Coronary artery (tissue), 2 donors: ENCODE measurements around the gene FXR2.

Experiments
- DNase-seq: peaks from one replicate; pipeline ENCODE4 v3.0.0-alpha.2; 2017; ENCODE audit warnings: low spot score
- H3K27ac ChIP-seq, 2 donors: fragments of 200-600 bp; sonication (generic); one replicate each; pipeline ENCODE4 v1.5.1; 2016 to 2019
- H3K4me3 ChIP-seq: fragments of 200-600 bp; sonication (generic); 2 replicates; pipeline ENCODE4 v1.5.1; 2016; ENCODE audit warnings: mild to moderate bottlenecking, moderate library complexity
- TF ChIP-seq, protein P1 (sequence below): fragments of 200-600 bp; sonication (generic); IDR thresholded peaks from one replicate; pipeline ENCODE4 v1.5.1; 2019; ENCODE audit warnings: antibody characterized with exemption

Gene FXR2

DNA sequence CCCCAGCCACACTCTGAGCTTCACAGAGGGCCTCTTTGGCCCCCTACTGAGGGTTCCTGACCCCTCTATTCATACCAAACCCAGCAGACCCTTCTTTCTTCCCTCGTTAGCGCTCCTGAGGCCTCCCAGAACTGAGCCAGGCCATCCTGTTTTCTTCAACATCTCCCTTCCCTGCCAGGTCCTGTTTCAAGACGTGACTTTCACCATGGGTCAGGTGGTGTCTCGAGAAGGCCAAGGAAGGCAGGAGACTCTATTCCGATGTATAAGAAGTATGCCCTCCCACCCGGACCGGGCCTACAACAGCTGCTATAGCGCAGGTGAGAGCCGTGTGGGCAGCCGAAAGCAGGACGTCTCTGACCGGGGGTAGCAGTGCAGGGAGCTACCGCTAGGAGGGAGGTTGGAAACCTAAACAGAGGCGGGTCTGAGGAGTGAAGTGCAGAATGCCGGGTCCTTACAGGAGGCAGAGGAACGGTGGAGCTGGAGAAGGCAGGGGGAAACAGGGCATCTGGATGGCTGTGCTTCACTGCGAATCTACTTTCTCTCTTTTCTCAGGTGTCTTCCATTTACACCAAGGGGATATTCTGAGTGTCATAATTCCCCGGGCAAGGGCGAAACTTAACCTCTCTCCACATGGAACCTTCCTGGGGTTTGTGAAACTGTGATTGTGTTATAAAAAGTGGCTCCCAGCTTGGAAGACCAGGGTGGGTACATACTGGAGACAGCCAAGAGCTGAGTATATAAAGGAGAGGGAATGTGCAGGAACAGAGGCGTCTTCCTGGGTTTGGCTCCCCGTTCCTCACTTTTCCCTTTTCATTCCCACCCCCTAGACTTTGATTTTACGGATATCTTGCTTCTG is 54.3 kb downstream of the FXR2 start:
- Histone ChIP-seq H3K4me3 (peak overlapping the region; percentile 95), H3K27ac (peak overlapping the region; percentile 91 to 98)
- DNase-seq = no peak
- TF ChIP-seq, protein P1, sequence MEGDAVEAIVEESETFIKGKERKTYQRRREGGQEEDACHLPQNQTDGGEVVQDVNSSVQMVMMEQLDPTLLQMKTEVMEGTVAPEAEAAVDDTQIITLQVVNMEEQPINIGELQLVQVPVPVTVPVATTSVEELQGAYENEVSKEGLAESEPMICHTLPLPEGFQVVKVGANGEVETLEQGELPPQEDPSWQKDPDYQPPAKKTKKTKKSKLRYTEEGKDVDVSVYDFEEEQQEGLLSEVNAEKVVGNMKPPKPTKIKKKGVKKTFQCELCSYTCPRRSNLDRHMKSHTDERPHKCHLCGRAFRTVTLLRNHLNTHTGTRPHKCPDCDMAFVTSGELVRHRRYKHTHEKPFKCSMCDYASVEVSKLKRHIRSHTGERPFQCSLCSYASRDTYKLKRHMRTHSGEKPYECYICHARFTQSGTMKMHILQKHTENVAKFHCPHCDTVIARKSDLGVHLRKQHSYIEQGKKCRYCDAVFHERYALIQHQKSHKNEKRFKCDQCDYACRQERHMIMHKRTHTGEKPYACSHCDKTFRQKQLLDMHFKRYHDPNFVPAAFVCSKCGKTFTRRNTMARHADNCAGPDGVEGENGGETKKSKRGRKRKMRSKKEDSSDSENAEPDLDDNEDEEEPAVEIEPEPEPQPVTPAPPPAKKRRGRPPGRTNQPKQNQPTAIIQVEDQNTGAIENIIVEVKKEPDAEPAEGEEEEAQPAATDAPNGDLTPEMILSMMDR = peak; percentile 7

DNA sequence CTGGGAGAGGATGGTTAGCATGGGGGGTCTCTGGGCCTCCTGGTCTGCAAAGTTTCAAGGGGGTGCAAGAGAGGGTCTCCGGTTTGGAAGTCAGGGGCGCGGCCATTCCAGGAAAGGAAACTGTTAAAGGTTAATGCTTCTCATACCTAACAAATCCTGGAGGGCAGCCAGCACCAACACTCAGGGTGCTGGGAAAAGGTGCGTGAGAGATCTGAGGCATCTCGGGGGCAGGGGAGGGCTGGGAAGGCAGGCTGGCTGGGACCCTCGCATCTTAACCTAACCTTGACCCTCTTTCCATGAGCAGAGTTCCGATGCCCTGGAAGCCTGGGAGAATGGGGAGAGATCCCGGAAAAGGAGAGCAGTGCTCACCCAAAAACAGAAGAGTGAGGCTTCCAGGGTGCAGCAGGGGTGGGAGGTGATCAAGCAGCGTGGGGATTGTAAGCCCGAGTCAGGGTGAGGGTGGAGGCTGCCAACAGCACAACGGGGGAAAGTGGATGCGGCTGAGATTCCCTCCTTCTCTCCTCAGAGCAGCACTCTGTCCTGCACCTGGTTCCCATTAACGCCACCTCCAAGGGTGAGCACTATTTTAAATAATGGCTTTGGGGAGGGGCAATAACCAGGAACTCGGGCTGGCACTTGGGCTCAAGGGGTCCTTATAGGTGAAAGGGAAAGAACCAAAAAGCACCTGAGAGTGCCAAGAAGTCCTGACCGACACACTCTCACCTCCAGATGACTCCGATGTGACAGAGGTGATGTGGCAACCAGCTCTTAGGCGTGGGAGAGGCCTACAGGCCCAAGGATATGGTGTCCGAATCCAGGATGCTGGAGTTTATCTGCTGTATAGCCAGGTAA is 55.2 kb downstream of the FXR2 start:
- Histone ChIP-seq H3K27ac (peak overlapping the region; percentile 91 to 98), H3K4me3 (peak overlapping the region; percentile 95)
- no peak for DNase-seq
- TF ChIP-seq, protein P1 = no peak

DNA sequence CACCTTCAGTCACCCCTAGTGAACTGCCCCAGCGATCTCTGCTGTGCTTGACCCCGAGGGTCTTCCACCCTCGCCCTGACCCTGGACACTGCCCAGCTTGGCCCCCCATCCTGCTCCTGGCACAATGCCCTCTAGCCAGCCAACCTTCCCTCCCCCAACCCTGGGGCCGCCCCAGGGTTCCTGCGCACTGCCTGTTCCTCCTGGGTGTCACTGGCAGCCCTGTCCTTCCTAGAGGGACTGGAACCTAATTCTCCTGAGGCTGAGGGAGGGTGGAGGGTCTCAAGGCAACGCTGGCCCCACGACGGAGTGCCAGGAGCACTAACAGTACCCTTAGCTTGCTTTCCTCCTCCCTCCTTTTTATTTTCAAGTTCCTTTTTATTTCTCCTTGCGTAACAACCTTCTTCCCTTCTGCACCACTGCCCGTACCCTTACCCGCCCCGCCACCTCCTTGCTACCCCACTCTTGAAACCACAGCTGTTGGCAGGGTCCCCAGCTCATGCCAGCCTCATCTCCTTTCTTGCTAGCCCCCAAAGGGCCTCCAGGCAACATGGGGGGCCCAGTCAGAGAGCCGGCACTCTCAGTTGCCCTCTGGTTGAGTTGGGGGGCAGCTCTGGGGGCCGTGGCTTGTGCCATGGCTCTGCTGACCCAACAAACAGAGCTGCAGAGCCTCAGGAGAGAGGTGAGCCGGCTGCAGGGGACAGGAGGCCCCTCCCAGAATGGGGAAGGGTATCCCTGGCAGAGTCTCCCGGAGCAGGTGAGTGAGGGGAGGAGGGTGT is 56.0 kb downstream of the FXR2 start, which contains the start of gene TNFSF13:
TNFSF13 (plus strand) TSS at position 207 of the 776 bp plus-strand sequence; CDS start at position 497, 290 bp downstream.
- Histone ChIP-seq H3K27ac (peak within 1 kb of the TSS; percentile 91 to 98), H3K4me3 (peak within 1 kb of the TSS; percentile 95)
- no peak for DNase-seq
- TF ChIP-seq, protein P1 = no peak

DNA sequence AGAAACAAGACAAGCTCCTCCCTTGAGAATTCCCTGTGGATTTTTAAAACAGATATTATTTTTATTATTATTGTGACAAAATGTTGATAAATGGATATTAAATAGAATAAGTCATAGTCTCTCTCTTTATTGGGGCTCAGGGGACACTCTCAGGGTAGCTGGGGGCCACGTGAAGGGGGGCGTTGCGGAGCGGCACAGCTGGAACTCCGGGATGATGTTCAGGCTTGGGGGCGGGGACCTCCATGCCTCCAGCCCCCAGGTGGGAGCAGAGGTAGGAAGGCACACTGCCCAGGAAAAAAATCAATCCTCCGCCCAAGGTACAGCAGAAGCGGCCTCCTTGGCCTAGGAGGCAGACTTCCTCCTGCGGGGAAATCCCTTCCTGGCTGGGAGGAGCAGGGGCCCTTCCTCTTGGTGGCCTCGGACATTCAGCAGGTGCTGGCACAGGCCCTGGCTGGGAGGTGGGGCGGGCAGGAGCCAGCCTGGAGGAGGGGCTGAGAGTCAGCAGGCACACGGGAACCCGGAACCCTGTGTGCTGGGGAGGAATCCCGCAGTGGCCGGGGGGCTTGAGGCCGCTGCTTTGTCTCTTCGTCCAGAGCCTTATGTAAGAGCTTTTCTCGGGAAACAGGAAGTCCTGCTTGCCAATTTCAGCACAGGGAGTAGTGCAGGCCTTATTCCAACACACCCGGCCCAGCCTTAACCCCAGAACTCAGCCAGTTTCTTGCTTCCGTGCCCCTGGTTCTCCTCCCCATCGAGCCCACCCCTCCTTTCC is 56.7 kb downstream of the FXR2 start:
- TF ChIP-seq, protein P1 = no peak
- DNase-seq = peak; percentile 87
- peak overlapping the region; percentile 95 for H3K4me3 ChIP-seq

DNA sequence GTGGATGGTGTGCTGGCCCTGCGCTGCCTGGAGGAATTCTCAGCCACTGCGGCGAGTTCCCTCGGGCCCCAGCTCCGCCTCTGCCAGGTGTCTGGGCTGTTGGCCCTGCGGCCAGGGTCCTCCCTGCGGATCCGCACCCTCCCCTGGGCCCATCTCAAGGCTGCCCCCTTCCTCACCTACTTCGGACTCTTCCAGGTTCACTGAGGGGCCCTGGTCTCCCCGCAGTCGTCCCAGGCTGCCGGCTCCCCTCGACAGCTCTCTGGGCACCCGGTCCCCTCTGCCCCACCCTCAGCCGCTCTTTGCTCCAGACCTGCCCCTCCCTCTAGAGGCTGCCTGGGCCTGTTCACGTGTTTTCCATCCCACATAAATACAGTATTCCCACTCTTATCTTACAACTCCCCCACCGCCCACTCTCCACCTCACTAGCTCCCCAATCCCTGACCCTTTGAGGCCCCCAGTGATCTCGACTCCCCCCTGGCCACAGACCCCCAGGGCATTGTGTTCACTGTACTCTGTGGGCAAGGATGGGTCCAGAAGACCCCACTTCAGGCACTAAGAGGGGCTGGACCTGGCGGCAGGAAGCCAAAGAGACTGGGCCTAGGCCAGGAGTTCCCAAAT is 57.4 kb downstream of the FXR2 start:
- Histone ChIP-seq H3K27ac (peak overlapping the region; percentile 91 to 98), H3K4me3 (no peak overlapping the region)
- no peak for DNase-seq
- TF ChIP-seq, protein P1 = no peak

More for the DNA sequence above, 56.7 kb downstream of the FXR2 start:
- H3K27ac ChIP-seq = peak overlapping the region; percentile 91 to 98
